ENCODE data around the gene GABBR1.
A peak's percentile ranks its signal among the peaks of the same experiment; 100 is the strongest.

The GABBR1 gene

GRCh38 chr6:29617782-29618554, 15.0 kb downstream of the GABBR1 start:
- no peak for DNase-seq

GRCh38 chr6:29611426-29611825, 21.6 kb downstream of the GABBR1 start:
- no peak for DNase-seq

GRCh38 chr6:29610540-29610939, 22.4 kb downstream of the GABBR1 start:
- no peak for DNase-seq

GRCh38 chr6:29608131-29608530, 24.9 kb downstream of the GABBR1 start:
- no peak for DNase-seq

- DNase-seq, result peak; percentile 62
Measured at GRCh38 chr6:29603930-29604329, 29.1 kb downstream of the GABBR1 start.

GRCh38 chr6:29603456-29603855, 29.5 kb downstream of the GABBR1 start:
- DNase-seq, result no peak

GRCh38 chr6:29602564-29603361, 30.2 kb downstream of the GABBR1 start:
- no peak for DNase-seq

- no peak for DNase-seq
Measured at GRCh38 chr6:29598172-29598747, 34.7 kb downstream of the GABBR1 start.

GRCh38 chr6:29597184-29597583, 35.8 kb downstream of the GABBR1 start:
- no peak for DNase-seq

- DNase-seq, result no peak
Measured at GRCh38 chr6:29596381-29596900, 36.5 kb downstream of the GABBR1 start.

- DNase-seq, result no peak
Measured at GRCh38 chr6:29593199-29593855, 39.7 kb downstream of the GABBR1 start.

GRCh38 chr6:29591677-29592076, 41.3 kb downstream of the GABBR1 start:
- no peak for DNase-seq

- no peak for DNase-seq
Measured at GRCh38 chr6:29590218-29590808, 42.7 kb downstream of the GABBR1 start.

- DNase-seq, result peak; percentile 18
Measured at GRCh38 chr6:29589423-29590048, 43.4 kb downstream of the GABBR1 start.

- no peak for DNase-seq
Measured at GRCh38 chr6:29584821-29585220, 48.2 kb downstream of the GABBR1 start, which contains the start of gene OR2H2. Gene OR2H2 (plus strand): TSS chr6:29585121. CDS start chr6:29587945, 2,824 bp downstream.

GRCh38 chr6:29577544-29577943, 55.4 kb downstream of the GABBR1 start:
- no peak for DNase-seq

GRCh38 chr6:29576056-29576455, 56.9 kb downstream of the GABBR1 start:
- no peak for DNase-seq

- DNase-seq, result no peak
Measured at GRCh38 chr6:29567991-29568390, 65.0 kb downstream of the GABBR1 start.

GRCh38 chr6:29567541-29567940, 65.4 kb downstream of the GABBR1 start:
- no peak for DNase-seq

- no peak for DNase-seq
Measured at GRCh38 chr6:29566856-29567255, 66.1 kb downstream of the GABBR1 start.

GRCh38 chr6:29564875-29565274, 68.1 kb downstream of the GABBR1 start:
- no peak for DNase-seq

- DNase-seq, result no peak
Measured at GRCh38 chr6:29563435-29563965, 69.5 kb downstream of the GABBR1 start.

All from NCI-H345 (cell line).